Amniotic epithelial cell (primary cell): ENCODE data around the gene EFNA5.
"Not testable (repeated sequence)": the region's sequence is repeated elsewhere in the genome, so short reads cannot be mapped to it uniquely, and the experiment has no call there.

Experiments
- DNase-seq: peaks from one replicate; pipeline ENCODE4 v3.0.0-alpha.2; 2010; ENCODE audit warnings: low read depth

The EFNA5 gene

GRCh38 chr5:107517185-107518033 lies 153.3 kb downstream of the EFNA5 start:
- DNase-seq: peak; percentile 91

DNA sequence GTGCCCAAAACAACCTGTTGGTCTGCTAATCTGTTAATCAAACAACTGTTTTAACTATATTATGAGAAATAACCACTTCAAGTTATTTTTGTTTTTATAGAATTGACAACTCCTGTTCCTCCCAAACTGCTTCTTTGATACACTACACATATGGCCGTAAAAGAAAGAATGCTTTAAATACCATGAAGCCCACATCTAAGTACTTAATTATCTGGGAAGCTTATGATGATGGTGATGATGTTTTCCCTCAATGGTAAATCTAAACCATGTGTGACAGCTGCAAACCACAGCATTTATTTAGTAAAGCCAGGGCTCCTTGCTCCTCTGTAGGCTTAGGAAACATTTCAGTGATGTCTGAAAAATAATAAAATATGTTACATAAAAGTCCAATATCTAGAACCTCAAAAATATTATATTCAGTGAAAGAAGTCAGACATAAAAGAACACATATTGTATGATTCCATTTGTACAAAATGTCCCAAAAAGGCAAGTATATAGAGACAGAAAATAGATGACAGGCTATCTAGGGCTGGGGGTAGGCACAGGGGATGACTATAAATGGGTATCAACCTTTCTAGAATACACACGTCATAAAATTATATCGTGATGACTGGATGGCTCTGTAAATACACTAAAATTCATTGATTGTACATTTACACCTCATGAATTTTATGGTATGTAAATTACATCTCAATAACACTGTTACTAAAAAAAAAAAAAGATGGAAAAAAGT lies 154.1 kb downstream of the EFNA5 start:
- peak; percentile 99 for DNase-seq

DNA sequence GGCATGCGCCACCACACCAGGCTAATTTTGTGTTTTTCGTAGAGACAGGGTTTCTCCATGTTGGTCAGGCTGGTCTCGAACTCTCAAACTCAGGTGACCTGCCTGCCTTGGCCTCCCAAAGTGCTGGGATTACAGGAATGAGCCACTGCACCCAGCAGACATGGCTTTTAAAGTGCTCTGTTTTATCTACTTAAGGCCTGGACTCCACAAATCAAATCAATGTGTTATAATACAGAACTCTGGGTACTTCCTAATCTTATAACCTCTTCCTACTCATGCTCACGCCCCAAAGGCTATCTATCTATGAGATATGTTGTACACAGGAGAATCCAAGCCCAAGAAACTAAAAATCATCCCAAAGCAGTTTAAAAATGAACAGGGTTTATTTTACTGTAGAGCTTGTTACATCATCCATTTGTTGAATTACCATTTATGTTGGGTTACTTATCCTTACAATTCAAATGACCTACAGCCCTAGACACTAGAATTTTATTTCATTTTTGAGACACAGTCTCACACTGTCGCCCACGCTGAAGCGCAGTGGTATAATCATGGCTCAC lies 155.1 kb downstream of the EFNA5 start:
- DNase-seq: peak; percentile 56

DNA sequence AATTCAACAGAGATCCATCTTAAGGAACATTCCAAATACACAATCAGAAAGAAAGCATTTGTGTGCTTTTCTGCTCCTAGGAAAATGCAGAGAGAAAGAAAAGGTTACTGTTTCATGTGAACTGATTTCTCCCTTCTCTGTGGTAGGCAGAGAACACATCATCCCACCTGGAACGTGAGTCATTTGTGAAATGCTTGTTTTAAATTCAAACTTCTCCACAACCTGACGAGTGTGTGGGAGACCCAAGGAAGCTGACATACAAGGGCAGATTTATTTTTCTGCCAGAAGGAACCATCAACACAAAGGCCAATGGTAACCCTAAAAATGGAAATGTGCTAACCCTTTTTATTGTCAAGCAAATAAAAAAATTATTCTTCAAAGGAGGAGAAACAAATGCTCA lies 156.4 kb downstream of the EFNA5 start:
- peak; percentile 79 for DNase-seq

GRCh38 chr5:107513337-107514085 lies 157.2 kb downstream of the EFNA5 start:
- no peak for DNase-seq

DNA sequence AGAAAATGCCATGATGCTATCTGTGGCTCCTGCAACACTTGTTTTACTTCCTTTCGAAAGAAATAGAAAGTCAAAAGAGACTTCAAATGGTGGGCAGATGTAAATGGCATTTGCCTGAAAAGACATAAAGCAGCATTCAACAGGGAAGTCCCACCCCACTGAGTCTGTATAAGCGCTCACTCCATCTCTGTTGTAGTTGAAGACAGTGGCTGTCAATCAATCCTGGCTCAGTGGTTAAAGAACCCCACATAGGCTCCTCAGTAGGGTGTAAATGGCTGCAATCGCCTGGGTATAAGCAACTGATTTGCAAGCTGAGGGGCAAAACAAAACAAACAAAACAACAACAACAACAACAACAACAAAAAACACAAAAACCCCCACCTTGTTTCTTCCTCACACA lies 158.7 kb downstream of the EFNA5 start:
- DNase-seq: no peak

GRCh38 chr5:107510125-107510524 lies 160.6 kb downstream of the EFNA5 start:
- DNase-seq: no peak

GRCh38 chr5:107508097-107508496 lies 162.6 kb downstream of the EFNA5 start:
- DNase-seq: no peak

DNA sequence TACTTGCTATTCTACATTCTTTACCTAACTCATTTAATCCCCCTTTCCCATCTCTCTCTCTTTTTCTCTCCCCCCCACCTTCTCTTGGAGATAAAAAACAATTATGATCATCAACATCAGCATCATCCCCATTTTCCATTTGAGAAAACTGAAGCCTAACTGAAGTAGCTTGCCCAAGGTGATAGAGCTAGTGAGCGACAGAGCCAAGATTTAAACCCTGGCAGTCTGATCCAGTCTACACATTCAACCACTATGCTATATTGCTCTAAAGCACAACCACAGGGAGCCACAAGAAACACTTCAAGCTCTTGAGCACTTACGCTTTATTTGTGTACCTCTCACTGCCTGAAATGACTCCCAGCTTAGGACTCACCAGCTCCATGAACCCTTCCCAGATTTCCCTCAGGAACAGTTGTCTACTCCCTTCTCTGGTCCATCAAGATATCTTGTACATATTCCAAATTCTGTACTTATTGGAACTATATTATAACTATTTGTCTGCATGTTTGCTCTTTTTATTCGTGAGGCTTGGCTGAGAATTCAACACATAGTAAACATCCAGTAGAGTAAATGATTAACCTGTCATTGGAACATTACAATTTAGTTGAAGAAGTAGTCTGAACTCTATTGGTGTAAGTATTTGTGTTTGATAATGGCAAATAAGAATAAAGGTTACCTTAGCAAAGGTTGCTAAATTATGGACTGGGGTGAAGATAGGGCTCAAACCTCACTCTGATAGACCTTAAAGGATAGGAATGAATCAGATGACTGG lies 164.8 kb downstream of the EFNA5 start:
- no peak for DNase-seq

GRCh38 chr5:107504424-107504823 lies 166.3 kb downstream of the EFNA5 start:
- no peak for DNase-seq

DNA sequence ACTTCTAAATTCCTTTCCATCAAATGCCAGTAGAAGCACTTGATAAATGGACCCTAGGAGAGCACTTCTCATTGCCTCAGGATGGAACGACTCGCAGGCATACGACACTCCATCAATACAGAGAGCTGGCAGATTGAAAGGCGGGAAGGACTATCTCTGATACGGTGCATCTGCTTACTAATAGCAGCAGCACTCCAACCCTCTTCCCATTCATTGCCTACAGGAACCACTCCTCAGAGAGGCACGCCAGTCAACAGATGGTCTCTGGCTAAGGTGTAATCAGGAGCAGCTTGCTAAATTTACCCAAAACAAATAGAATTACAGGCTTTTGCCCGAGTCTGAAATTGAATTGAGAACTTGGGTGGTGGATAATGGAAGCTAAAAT lies 168.1 kb downstream of the EFNA5 start:
- no peak for DNase-seq

DNA sequence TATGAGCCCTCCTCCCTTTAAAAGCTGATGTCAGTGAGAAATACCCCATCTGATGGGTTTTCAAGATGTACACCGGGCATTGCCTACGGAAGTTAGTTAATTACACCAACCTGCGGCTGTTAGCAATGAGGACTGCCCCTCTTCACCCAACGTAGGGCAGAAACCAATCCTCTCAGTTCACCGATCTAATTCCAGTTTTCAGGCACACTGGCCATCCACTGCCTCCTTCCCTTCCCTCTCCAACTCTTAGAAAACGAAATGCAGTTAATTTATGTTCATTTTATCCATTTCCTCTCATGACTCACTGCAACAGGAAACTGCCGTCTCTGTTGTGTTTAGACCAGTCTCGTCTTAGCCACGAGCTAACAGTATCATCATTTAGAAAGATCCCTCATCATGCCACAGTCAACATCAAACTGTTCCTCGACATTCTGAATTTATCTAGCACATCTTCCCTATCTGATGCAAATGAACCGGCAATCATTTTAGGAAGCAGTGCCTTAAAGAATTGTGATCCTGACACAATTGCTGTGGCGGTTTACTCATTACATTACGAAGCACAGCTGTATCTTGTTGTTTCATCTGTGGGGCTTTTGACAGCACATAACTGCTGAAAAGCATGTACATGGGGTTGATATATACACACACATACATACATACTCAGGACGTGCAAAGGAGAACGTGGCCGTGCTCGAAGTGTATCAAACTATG lies 168.6 kb downstream of the EFNA5 start:
- peak; percentile 42 for DNase-seq

DNA sequence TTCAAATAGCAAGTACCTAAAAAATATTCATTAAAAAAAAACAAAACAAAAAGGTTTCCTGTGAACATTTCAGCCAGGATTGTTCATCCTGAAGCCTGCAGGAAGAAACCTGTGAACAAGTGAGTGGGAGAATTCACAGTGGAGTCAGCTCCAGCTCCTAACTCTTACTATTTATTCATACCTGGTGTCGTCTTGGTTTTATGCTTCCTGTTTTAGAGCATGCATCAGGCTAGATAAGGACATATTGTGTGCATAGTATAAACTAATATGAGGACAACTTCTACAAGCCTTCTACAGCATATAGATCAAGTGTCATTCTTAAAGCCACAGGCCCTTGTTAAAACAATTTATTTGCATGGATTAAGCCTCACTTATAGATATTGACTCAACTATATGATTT lies 169.9 kb downstream of the EFNA5 start:
- DNase-seq: no peak

- DNase-seq: no peak
Measured at GRCh38 chr5:107500347-107500746, 170.4 kb downstream of the EFNA5 start.

GRCh38 chr5:107499776-107500175 lies 171.0 kb downstream of the EFNA5 start:
- DNase-seq: no peak

- DNase-seq: no peak
Measured at GRCh38 chr5:107499237-107499636, 171.5 kb downstream of the EFNA5 start.

DNA sequence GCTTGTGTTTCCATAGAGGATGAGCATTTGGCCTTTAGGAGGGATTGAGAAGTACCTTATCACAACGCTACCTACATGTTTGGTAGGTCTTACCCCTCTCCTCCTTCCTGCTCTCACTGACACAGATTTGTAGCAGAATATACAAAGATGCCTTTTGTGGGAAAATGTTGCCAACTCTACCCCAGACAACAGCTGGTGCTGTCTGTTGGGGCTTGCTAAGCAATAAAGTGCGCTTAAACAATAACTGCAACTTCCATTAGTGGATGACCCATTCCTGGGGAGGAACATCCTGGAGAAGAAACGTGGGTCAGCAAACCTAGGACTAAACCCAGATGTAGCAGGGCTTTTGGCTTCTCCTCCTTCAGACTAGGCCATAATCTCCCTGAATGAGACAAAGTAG lies 174.3 kb downstream of the EFNA5 start:
- DNase-seq: no peak

DNA sequence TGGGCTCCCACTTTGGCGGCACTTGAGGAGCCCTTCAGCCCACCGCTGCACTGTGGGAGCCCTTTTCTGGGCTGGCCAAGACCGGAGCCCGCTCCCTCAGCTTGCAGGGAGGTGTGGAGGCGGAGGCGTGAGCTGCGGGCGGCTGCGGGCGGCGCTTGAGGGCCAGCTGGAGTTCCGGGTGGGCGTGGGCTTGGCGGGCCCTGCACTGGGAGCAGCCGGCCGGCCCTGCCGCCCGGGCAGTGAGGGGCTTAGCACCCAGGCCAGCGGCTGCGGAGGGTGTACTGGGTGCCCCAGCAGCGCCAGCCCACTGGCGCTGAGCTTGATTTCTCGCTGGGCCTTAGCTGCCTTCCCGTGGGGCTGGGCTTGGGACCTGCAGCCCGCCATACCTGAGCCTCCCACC lies 176.6 kb downstream of the EFNA5 start:
- DNase-seq: not testable (repeated sequence)

DNA sequence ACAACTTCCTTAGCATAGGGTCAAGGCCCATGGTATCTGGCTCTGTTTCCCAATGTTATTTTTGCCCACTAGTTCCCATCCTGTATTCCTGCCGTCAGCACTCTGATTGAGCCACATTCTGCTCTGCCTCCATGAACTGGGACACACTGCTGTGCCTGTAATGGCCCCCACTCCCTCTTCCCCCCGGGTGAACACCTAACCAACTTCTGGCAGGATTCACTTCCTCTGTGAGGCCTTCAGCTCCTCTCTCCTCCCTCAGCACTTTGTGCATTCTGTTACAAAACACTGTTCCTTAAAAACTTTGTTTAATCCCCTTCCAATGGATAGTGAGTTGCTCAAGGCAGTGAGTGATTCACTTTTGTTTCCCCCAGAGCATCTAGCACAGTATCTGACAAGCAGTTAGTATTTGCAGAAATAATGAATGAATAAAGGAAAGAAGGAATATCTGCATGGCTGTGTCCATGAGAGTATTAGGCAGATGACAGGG lies 183.6 kb downstream of the EFNA5 start:
- peak; percentile 91 for DNase-seq

DNA sequence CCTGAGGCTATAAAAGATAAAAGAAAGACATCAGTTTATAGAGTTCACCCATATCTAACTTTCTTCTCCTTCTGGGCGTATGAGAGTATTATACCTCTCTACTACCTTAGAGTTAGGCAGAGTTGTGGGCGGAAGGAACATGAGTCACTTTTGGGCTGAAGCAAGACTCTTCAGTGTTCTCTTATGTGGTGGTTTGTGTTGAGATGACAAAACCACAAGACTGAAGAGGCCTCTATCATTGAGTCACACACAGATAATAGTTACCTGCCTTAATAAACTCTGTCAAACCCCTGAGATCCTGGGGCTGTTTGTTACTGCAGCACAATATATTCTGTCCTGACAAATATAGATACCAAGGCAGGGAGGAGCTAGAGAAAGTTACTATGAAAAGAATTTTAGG lies 184.2 kb downstream of the EFNA5 start:
- DNase-seq: peak; percentile 92

- no peak for DNase-seq
Measured at GRCh38 chr5:107485184-107485583, 185.6 kb downstream of the EFNA5 start.
